ENCODE measurements around the gene DEPP1. TPM values are rescaled to one million over a fixed set of nuclear protein-coding genes. Genes with fewer than 3 reads are reported as not detected.
A peak's percentile ranks its signal among the peaks of the same experiment; 100 is the strongest.

DEPP1 gene
- total RNA-seq, 1 donor from 2014 or later: 20.1 TPM

- no peak for TF ChIP-seq CTCF (conservative IDR thresholded peaks at IDR 0.05; ENCODE audit: low read depth, low read length)
- DNase-seq (ENCODE audit: low read depth): peak; percentile 52
- no peak overlapping the region for H3K4me3 ChIP-seq (ENCODE audit: low read depth, low read length)
Observed at GRCh38 chr10:44946205-44946604, 32.4 kb downstream of the DEPP1 start.

GRCh38 chr10:44944354-44944753 is 34.3 kb downstream of the DEPP1 start:
- no peak for TF ChIP-seq CTCF (conservative IDR thresholded peaks at IDR 0.05; ENCODE audit: low read depth, low read length)
- no peak for DNase-seq (ENCODE audit: low read depth)
- H3K4me3 ChIP-seq (ENCODE audit: low read depth, low read length): no peak overlapping the region

GRCh38 chr10:44939691-44940401 is 38.8 kb downstream of the DEPP1 start:
- H3K4me3 ChIP-seq (ENCODE audit: low read depth, low read length): no peak overlapping the region
- TF ChIP-seq CTCF (conservative IDR thresholded peaks at IDR 0.05; ENCODE audit: low read depth, low read length): no peak
- peak; percentile 67 for DNase-seq (ENCODE audit: low read depth)

GRCh38 chr10:44938956-44939355 is 39.7 kb downstream of the DEPP1 start:
- TF ChIP-seq CTCF (conservative IDR thresholded peaks at IDR 0.05; ENCODE audit: low read depth, low read length): no peak
- DNase-seq (ENCODE audit: low read depth): no peak
- H3K4me3 ChIP-seq (ENCODE audit: low read depth, low read length): no peak overlapping the region

- peak; percentile 58 for DNase-seq (ENCODE audit: low read depth)
- TF ChIP-seq CTCF (conservative IDR thresholded peaks at IDR 0.05; ENCODE audit: low read depth, low read length): no peak
Observed at GRCh38 chr10:44937196-44938005, 41.2 kb downstream of the DEPP1 start.

GRCh38 chr10:44936314-44936975 is 42.2 kb downstream of the DEPP1 start:
- H3K4me3 ChIP-seq (ENCODE audit: low read depth, low read length): no peak overlapping the region
- no peak for TF ChIP-seq CTCF (conservative IDR thresholded peaks at IDR 0.05; ENCODE audit: low read depth, low read length)
- DNase-seq (ENCODE audit: low read depth): no peak

More at GRCh38 chr10:44937196-44938005, 41.2 kb downstream of the DEPP1 start:
- H3K4me3 ChIP-seq (ENCODE audit: low read depth, low read length): no peak overlapping the region

Data from epithelial cell of proximal tubule (primary cell).